Cardiac septum (tissue), 1 donor: ENCODE measurements around the gene FAM227B. TPM values are rescaled to one million over a fixed set of nuclear protein-coding genes. Genes with fewer than 3 reads are reported as not detected.

ENCODE experiments used
- DNase-seq: peaks from one replicate; pipeline ENCODE4 v3.0.0-alpha.2; 2020; ENCODE audit warnings: low spot score
- intact Hi-C: fragments of 100-400 bp; cut with DNase I; formaldehyde crosslinking; loops from one replicate; pipeline ENCODE4 v1.14.0; 2022
- total RNA-seq: library from RNA; stranded (reverse); fragmentation: NEBNext Ultra II Directional; extraction: Animal tissue kit (Norgen Biotek cat#: 25700); gene quantifications from one replicate; pipeline ENCODE4 v1.2.1, GENCODE V29; 2021
- donor health status: DM: no; HTN: no; CAD: no.

FAM227B gene
- total RNA-seq, 1 donor from 2014 or later = 11.5 TPM

- DNase-seq = no peak
- intact Hi-C loops = no loop called here
These were observed 340.8 kb downstream of the FAM227B start for GRCh38 chr15:49279521-49280456.

GRCh38 chr15:49278751-49279150, 341.9 kb downstream of the FAM227B start:
- no peak for DNase-seq
- intact Hi-C loops = no loop called here

Other genes with a start within 250 kb of the FAM227B start
- 7.2 TPM for gene FGF7, start 197.6 kb downstream of the FAM227B start, total RNA-seq
- 14.3 TPM for gene DTWD1, start 230 bp upstream of the FAM227B start, total RNA-seq